ENCODE data around the gene UNC45A.

UNC45A gene

DNA sequence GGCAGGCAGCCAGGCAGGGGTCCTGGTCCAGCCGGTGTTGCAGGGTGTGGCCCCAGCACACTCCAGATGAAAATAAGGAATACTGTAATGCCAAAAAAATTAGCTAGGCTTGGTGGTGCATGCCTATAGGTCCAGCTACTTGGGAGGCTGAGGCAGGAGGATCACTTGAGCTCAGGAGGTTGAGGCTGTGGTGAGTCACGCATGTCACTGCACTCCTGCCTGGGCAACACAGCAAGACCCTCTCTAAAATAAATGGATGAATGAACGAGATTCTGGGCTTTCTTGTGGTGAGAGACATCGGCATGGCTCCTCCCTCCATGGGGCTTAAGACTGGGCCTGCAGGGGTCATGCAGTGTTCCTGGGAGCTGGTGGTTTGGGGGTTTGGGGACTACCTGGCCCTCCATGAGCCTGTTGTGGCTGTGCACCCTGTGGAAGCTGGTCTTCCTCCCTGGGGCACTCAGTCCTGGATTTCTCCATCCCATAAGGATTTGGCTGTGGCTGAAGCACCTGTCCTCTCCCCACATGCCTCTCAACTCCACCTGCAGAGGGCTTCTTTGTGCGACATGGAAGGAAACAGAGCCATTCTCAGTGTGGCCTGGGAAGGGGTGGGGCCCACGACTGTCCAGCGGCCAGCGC lies 12.0 kb downstream of the UNC45A start:
- no peak for DNase-seq

DNA sequence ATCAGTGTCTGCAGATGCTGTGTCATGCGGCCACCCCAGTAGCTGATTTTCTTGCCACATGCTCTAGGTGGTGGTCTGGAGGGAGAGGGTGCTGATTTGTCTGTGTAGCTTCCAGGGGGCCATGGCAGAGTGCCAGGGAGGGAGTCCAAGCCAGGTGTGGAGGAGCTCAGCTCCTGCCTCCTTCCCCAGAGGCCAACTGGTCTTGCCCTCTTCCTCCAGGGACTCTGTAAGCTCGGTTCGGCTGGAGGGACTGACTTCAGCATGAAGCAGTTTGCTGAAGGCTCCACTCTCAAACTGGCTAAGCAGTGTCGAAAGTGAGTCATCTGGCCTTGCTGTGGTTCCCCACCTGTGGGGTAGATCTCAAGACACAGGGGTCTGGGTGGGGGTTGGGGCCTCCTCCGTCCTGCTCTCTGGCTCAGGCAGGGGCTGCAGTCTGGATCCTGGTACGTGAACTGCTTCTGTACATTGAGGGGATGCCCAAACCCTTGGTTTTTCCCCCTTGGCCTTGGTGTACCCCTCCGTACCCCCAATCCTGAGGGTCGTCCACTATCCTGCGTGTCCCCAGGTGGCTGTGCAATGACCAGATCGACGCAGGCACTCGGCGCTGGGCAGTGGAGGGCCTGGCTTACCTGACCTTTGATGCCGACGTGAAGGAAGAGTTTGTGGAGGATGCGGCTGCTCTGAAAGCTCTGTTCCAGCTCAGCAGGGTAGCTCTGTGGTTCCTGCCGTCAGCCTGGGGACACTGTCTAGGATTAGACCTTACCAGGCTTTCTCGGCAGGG lies 12.7 kb downstream of the UNC45A start:
- DNase-seq, result no peak

DNA sequence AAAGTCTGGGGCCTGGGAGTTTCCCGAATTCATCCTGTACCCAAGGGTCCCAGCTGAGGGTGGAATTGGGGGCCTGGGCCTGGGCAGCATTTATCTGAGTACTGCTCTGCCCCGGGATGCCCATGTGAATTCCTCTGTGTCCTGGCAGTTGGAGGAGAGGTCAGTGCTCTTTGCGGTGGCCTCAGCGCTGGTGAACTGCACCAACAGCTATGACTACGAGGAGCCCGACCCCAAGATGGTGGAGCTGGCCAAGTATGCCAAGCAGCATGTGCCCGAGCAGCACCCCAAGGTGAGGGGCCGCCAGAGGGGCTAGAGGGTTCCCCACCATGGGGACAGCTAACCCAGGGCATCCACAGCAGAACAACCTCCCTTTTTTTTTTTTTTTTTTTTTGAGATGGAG lies 13.4 kb downstream of the UNC45A start:
- no peak for DNase-seq

DNA sequence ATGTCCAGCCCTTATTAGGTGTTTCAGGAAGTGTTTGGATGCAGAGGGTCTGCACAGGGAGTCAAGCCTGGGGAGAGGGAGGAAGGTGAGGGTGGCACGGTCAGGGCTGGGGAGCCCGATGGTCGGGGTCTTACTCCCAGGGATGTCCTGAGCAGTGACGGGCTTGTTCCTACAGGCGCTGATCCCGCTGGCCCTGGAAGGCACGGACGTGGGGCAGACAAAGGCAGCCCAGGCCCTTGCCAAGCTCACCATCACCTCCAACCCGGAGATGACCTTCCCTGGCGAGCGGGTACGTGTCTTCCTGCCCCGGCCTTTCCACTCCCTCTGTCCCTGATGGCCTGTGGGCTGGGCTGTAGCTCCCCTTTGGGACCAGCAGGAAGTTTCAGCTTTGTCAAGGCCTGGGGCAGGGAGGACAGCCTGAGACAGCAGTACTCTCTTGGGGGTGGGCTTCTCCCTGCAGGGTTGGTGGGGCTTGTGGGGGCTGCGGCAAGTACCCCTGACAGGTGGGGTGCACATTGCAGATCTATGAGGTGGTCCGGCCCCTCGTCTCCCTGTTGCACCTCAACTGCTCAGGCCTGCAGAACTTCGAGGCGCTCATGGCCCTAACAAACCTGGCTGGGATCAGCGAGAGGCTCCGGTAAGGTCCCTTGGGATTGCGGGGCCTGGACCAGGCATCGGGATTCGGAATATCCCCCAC lies 15.0 kb downstream of the UNC45A start:
- no peak for DNase-seq

DNA sequence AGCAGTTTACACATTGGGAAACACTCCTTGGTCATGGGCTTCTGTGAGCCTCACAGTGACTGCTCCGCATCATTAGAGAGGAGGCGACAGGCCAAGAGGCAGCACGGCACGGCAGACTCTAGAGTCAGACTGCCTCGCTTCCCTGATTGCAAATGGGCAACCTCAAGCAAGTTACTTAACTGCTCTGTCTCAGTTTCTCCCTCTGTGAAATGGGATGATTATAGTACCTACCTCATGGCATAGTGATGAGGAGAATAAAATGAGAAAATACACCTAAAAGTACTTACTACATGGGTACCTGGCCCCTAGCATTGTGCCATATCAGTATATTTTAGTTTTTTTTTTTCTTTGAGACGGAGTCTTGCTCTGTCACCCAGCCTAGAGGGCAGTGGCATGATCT lies 15.6 kb downstream of the UNC45A start:
- no peak for DNase-seq

DNA sequence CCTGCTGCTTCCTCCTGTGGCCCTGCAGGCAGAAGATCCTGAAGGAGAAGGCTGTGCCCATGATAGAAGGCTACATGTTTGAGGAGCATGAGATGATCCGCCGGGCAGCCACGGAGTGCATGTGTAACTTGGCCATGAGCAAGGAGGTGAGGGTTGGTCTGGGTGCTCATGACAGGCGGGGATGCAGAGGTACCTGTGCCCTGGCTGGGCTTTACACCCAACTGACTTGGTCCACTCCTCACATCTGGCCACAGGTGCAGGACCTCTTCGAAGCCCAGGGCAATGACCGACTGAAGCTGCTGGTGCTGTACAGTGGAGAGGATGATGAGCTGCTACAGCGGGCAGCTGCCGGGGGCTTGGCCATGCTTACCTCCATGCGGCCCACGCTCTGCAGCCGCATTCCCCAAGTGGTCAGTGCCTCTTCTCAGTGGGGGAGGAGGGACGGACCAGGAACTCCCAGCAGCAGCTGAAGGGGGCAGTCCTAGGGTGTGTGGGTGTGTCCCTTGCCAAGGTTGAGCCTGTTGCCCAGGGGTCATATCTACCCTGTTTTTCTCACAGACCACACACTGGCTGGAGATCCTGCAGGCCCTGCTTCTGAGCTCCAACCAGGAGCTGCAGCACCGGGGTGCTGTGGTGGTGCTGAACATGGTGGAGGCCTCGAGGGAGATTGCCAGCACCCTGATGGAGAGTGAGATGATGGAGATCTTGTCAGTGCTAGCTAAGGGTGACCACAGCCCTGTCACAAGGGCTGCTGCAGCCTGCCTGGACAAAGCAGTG lies 18.0 kb downstream of the UNC45A start:
- DNase-seq, result no peak

DNA sequence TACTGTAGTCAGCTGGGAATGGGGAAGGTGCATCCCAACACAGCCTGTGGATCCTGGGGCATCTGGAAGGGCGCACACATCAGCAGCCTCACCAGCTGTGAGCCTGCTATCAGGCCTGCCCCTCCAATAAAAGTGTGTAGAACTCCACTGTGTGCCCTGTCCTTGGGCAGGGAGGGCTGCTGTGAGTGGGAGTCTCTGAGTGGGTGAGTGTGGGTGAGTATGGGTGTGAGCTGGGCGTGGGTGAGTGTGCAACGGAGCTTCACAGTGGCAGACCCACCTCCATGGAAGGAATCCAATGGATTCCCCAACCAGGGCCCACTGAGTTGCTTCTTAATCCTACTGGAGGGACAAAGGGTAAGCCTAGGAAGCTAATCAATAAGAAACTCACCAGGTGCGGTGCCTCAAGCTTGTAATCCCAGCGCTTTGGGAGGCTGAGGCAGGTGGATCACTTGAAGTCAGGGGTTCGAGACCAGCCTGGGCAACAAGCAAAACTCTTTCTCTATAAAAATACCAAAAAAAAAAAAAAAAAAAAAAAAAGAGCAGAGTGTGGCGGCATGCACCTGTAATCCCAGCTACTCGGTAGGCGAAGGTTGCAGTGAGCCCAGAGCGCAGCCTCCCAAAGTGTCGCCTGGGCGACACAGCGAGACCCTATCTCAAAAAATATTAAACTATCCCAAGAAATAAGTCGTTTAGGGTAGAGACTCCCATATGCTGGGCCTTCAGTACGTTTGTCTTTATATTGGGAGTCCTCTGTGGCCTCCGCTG lies 19.0 kb downstream of the UNC45A start:
- DNase-seq, result no peak

DNA sequence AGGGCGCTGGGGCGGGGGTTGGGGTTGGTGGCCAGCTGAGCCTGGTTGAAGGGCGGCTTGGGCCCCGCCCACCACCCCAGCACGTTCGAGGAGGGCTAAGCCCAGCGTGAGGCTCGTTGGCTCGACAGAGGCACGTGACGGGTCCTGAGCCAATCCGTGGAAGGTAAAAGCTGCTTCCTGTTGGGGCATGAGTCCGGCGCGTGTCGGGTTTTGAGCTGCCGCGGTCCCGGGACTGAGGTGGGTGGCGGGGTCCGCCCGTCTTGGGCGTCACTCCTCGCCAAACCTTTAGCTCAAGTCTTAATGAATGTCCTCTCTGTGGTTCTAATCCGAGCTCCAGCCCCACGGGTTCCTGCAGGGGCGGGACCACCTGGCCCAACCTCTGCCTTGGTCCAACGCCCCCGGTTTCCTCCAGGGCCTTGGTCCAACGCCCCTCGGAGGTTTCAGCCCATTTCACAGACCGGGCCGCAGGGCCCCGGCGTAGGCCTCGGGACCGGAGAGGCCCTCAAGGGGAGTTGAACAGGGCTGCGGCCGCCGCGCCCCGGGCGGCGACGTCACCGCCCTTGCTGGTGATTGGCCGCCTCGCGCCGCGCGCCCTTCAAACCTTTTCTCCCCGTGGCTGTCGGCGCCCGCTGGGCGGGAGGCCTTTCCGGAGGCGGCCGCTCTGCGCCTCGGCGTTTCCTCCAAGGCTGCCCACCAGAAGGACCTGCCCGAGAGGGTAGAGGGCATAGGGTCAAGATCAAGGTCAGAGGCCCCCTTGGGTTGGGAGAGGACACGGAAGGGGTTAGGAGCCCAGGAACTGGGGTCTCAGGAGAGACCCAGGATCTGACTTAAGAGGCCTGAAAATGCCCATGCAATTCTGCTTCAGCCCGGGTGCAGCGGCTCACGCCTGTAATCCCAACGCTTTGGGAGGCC lies 19.9 kb downstream of the UNC45A start, which contains the start of gene RCCD1:
Gene RCCD1, plus strand, starts transcription at position 173 of the 912 bp plus-strand sequence. CDS start 1,851 bp downstream, outside the sequence.
- peak; percentile 96 for DNase-seq

DNA sequence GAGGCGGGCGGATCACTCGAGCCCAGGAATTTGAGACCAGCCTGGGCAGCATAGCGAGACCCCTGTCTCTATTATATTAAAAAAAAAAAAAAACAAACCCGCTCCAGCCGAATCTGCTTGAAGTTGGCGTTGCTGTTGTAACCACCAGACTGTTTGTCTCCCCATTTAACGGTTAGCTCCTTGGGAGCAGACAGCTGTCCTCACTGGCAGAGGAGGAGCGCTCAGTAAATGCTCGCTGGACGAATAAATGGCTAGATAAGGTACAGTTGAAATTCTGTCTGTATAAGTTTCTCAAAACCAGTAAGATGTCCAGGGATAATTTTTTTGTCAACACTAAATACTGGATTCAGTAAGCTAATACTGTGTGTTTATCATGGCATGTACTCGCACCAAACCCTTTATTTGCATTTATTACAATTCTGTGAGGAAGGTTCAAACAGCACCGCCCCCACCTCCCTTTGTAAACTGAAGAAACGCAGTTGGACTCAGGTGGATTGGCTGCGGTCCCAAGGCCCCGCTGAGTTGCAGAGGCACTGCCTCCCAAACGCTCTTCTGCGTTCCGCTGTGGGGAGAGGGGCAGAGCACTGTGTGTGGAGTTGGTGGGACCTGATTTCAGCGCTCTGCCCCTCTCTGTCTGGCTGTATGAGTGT lies 20.7 kb downstream of the UNC45A start:
- no peak for DNase-seq

DNA sequence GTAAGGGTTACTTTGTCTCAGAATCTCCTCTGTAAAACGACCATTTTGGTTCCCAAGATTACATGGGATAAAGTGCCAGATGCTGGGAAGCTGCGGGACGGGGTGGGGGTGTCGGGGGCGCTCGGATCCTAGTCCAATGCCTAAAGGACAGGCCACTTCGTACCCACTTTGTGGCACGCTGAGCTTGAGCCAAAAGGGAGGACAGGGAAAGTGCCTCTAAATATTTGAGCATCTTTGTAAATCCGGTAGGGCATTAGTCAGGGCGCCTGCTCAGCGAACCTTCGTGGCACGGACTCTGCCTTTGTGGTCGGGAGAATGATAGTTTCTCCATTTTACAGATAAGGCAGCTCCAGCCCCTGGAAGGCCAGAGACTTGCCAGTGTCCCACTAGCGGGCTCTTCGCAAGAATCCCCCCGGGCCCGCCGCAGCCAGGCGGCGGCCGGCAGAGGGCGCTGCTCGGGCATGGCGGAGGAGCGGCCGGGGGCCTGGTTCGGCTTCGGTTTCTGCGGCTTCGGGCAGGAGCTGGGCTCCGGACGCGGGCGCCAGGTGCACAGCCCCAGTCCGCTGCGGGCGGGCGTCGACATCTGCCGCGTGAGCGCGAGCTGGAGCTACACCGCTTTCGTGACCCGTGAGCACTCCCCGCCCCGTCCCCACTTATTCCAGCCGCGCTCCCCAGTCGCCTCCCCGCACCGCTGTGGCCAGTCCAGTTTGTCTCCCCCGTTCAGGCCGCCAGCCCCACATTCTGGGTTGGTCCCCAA lies 21.4 kb downstream of the UNC45A start:
- DNase-seq, result peak; percentile 86

DNA sequence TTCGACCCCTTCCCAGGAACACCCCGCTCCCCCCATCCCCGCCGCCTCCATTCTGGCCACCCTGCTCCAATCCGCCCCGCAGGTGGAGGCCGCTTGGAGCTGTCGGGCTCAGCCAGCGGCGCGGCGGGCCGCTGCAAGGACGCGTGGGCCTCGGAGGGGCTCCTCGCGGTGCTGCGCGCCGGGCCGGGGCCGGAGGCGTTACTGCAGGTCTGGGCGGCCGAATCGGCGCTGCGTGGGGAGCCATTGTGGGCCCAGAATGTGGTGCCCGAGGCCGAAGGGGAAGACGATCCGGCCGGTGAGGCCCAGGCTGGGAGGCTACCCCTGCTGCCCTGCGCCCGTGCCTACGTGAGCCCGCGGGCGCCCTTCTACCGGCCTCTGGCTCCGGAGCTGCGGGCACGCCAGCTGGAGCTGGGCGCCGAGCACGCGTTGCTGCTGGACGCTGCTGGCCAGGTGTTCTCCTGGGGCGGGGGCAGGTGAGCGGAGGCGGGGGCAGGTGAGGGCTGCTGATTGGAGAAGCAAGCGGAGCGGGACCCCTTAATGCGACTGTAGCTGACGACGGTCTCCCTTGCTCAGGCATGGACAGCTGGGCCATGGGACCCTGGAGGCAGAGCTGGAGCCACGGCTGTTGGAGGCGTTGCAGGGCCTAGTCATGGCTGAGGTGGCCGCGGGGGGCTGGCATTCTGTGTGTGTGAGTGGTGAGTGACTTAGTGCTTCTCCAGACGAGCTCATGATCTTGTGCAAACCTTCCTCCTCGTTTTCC lies 22.1 kb downstream of the UNC45A start:
- DNase-seq, result no peak

DNA sequence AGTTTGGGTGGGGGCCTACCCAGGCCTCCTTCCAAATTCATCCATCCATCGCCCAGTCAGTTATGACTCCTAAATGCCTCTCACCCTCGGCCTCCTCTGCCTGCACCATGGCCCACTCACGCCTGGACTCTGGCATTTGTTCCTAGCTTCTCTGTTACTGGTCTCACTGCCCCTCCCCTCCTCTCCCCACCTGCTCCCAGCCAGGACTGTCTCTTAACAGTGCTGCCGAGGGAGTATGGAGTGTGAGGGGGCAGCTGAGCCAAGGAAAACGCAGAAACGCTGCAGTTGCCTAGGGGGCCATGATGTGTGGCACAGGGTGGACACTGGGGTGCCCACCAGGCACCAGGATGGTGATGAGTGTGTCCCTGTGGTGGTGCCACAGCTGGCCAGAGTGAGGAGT lies 22.7 kb downstream of the UNC45A start:
- DNase-seq, result no peak

DNA sequence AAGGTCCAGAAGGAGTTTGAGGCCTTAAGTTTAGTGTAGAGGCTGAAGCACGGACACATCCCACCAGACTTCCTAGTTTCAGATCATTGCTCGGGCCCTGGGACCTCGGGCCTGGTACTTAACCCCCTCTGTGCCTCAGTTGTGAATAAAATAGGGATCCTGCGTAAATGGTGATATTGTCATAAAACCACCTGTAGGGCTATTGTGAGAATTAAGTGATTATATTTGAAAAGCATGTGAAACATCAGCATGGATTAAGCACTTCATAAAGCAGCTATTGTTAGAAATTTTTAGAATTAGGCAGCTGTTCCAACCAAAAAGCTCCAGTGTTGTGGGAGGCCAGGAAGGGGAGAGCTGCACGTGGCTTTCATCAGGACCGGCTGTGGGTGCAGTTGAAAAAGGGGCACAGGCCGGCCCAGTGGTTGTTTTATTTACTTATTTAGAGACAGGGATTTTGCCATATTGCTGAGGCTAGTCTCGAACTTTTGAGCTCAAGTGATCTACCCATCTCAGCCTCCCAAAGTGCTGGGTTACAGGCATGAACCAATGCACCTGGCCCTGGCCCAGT lies 24.0 kb downstream of the UNC45A start:
- DNase-seq, result no peak

DNA sequence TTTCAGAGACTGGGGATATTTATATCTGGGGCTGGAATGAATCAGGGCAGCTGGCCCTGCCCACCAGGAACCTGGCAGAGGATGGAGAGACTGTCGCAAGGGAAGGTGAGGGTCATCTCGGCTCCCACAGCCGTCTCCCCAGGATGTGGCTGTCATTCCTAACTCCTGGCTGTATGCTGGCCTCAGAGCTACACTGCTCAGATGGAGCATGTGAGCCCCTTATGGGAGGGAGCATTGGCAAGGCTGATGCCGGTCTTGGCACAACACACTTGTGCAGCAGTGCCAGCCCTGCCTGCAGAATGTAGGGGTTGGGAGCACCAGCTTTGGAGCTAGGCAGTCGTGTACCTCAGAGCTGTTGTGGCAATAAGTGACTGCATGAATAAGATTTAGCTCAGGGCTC lies 24.8 kb downstream of the UNC45A start:
- DNase-seq, result no peak

DNA sequence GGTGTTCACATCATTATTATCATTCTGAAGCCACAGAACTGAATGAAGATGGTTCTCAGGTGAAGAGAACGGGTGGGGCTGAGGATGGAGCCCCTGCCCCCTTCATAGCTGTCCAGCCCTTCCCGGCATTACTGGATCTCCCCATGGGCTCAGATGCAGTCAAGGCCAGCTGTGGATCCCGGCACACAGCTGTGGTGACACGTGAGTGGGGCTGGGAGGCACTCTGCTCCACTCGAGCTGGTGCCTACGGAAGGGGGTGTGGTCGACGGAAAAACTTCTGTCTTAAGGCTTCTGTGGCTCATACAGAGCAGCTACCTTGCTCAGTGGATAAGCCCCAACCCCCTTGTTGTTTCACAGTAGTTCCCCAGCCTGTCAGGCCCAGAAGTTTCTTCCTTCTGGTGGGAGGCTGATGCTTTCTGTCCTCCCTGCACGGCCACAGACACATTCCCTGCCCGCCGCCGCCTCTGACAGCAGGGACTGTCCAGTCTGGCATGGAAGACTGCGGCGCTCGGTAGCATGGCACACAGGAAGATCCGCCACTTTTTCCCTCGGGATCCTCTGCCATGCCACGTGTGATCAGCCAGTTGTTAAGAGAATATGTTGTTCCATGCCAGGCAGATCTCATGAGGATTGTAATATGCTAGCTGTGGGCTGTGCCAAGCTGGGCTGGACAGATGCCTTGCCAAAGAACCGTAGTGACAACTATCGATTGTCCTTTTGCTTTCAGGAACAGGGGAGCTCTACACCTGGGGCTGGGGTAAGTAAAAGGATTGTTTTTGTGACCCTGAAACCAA lies 25.4 kb downstream of the UNC45A start:
- no peak for DNase-seq

DNA sequence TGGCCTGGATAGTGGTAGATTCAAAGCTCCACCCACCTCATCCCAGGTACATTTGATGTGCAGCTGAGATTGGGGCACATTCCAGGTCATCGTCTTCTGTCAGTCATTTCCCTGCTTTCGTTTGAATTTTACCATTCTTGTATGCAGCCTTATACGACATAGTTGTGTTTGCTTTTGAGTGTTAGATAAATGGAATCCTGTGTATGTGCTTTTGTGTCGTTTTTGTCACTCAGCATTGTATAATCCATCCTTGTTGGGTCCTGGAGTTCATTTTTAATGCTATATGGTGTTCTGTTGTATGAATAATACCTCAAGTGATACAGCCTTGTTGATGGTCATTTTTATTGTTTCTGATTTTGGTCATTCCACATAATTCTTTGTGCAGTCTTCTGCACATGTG lies 26.9 kb downstream of the UNC45A start:
- no peak for DNase-seq

DNA sequence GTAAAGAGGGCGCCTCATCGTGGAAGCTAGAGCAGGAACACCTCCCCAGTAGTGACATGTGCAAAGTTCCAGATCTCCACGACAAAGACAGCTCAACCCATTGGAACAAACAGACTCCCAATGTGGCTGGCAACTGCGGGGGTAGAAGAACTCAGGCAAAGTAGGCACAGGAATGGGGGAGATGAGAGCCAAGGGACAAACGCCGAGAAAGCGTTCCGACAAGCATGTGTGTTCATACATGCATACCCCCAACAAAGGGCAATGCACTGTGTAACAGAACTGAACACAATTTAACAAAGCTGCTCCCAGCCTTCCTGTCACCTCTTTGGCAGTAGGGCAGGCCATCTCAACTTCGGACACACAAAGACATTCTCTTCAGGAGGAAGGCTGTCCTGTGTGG lies 31.2 kb downstream of the UNC45A start:
- no peak for DNase-seq

DNA sequence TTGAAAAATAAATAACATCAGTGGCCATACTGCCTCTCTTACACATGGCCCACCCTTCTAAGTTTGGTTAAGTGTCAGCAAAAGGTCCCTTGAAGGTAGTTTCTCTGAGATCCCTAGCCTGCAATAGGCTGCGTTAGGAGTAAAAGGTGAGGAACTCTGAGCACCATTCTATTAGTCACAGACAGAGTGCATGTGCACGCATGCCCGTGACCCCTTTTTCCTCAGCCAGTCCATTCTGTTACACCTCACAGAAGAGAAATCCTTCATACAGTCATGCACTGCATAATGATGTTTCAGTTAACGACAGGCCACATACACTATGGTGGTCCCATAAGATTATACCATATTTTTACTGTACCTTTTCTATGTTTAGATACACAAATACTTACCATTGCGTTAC lies 32.1 kb downstream of the UNC45A start:
- DNase-seq, result no peak

All from activated effector memory CD4-positive, alpha-beta T cell treated with anti-CD3 and anti-CD28 coated beads, Interleukin-2, amount 50 U/mL, for 16 hours (primary cell).